Pancreas (tissue), 10 donors: Measurements from ENCODE around the gene INPP5E. TPM values are rescaled to one million over a fixed set of nuclear protein-coding genes. Genes with fewer than 3 reads are reported as not detected.

Source experiments
- ATAC-seq, 4 donors: fragments of 200-7000 bp; cut with Tn5 transposase; one replicate each; pipeline versions ENCODE4 v1.8.0 to v1.9.1; 2020; ENCODE audit warnings: mild to moderate bottlenecking in 4 of 4, moderate library complexity in 4 of 4
- DNase-seq, 6 donors: peaks; one replicate each; pipeline ENCODE4 v3.0.0-alpha.2; 2020
- FAIRE-seq: peaks from 2 replicates; lab custom pipeline; 2012; peaks lifted over from hg19 to GRCh38; lab: Jason Lieb, UNC
- H3K27ac ChIP-seq, 4 donors: fragments of 200-600 bp; sonication (generic); 1 replicate in 3 of 4; 2 replicates in 1 of 4; pipeline versions ENCODE4 v1.5.0 to v1.8.0; 2020
- H3K27me3 ChIP-seq, 4 donors: fragments of 200-600 bp; one replicate each; pipeline ENCODE4 v1.8.0; 2021
- H3K36me3 ChIP-seq, 3 donors: fragments of 200-600 bp; sonication (generic) in 1 of 3; one replicate each; pipeline versions ENCODE4 v1.5.0 to v1.8.0; 2020 to 2021
- H3K4me1 ChIP-seq, 3 donors: fragments of 200-600 bp; one replicate each; pipeline ENCODE4 v1.8.0; 2021
- H3K4me3 ChIP-seq, 4 donors: fragments of 200-600 bp; sonication (generic) in 2 of 4; one replicate each; pipeline versions ENCODE4 v1.5.0 to v1.8.0; 2020 to 2021
- H3K9me3 ChIP-seq, 4 donors: fragments of 200-600 bp; one replicate each; pipeline ENCODE4 v1.8.0; 2021
- CTCF ChIP-seq, 4 donors: fragments of 200-600 bp; sonication (generic) in 3 of 4; IDR thresholded peaks; one replicate each; pipeline versions ENCODE4 v1.5.0 to v1.8.0; 2021; ENCODE audit warnings: antibody characterized with exemption in 4 of 4
- WGBS, 2 donors: extraction: QIAGEN DNeasy Blood & Tissue Kit; methylation state at CpG; one replicate each; pipeline ENCODE4 v1.1.7; 2013; 5-methylcytosine and 5-hydroxymethylcytosine counted together
- intact Hi-C, 3 donors: fragments of 100-400 bp; cut with DNase I; formaldehyde crosslinking; loops; one replicate each; pipeline versions ENCODE4 v1.11.1 to v1.14.2; 2022
- polyA plus RNA-seq, 2 donors: library from polyadenylated mRNA; stranded (reverse); fragments of 200-250 nt; gene quantifications; one replicate each; pipeline ENCODE4 v1.2.3, GENCODE V29; 2013
- total RNA-seq, 6 donors: library from RNA; stranded (reverse); fragmentation: NEBNext Ultra II Directional in 4 of 6; extraction: Animal tissue kit (Norgen Biotek cat#: 25700) in 4 of 6; gene quantifications; one replicate each; pipeline versions ENCODE4 v1.2.1 to v1.2.4, GENCODE V29; 2021 to 2023
- donor health status: healthy with polysubstance abuse.
- donor health status: DM: no; HTN: no; CAD: no; lungs with moderate emphysema.
- donor health status: DM: no; HTN: no; CAD: no.
- donor health status: control.
- donor health status: control.
- donor health status: Bipolar disorder and iron deficiency.
- donor health status: DM: yes; HTN: yes; CAD: no.
- donor health status: DM: no; HTN: no; CAD: no.
- donor health status: DM: no; HTN: no; CAD: no.
- donor health status: DM: yes; HTN: yes; CAD: no.

Gene INPP5E
- total and polyA plus RNA-seq, 8 donors, result 3.8 to 14.9 (median 5.7) TPM

- H3K27ac ChIP-seq, result no peak overlapping the region
- peaks cover 11 to 87% (median 56%) of the 10 kb centered on the region in 3 donors for H3K36me3 ChIP-seq
- FAIRE-seq, result no peak
These were observed 32.3 kb upstream of the INPP5E start for GRCh38 chr9:136471802-136472487.

DNA sequence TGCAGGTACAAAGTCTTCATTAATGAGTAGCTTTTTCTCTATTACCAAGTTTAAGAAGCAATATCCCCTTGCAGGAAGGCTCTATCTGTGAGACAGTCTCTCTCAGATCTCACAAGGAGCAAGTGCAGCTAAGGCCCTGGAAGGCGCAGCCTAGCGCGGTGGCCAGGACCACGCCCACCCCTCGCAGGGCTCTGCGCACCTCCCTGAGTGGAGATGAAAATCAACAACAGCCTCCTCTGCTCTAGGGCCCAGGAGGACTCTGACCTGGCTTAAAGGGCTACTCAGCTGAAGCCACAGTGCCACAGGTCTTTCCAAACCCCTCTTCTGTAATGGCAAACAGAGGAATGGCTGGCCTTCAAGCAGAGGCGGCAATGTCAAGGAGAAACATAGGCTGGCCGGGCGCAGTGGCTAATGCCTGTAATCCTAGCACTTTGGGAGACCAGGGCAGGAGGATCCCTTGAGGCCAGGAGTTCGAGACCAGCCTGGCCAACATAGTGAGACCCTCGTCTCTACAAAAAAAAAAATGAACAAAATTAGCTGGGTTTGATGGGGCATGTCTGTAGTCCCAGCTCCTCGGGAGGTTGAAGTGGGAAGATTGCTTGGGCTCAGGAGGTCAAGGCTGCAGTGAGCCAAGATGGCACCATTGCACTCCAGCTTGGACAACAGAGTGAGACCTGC is 31.3 kb upstream of the INPP5E start:
- Histone ChIP-seq H3K27me3 (no peaks in the 10 kb centered on the region), H3K4me1 (no peaks in the 10 kb centered on the region), H3K27ac (no peak overlapping the region), H3K9me3 (no peaks in the 10 kb centered on the region), H3K36me3 (peaks cover 17 to 87% (median 56%) of the 10 kb centered on the region in 3 donors), H3K4me3 (no peak overlapping the region)
- WGBS, 2 donors, result 90 to 92% methylated on average over 12 of the region's 12 CpGs
- TF ChIP-seq CTCF (IDR thresholded peaks at IDR 0.05), result no peak
- ATAC-seq (no peak), FAIRE-seq (no peak), DNase-seq (no peak)
- intact Hi-C loops, result no loop called here

More at GRCh38 chr9:136471802-136472487, 32.3 kb upstream of the INPP5E start:
- ATAC-seq (no peak), DNase-seq (peak in 1 of 6 donors; percentile 39)
- Histone ChIP-seq H3K4me1 (no peaks in the 10 kb centered on the region), H3K27me3 (no peaks in the 10 kb centered on the region), H3K9me3 (no peaks in the 10 kb centered on the region), H3K4me3 (no peak overlapping the region)
- intact Hi-C loops, result no loop called here
- TF ChIP-seq CTCF (IDR thresholded peaks at IDR 0.05), result no peak
- WGBS, 2 donors, result 90 to 96% methylated on average over 19 of the region's 19 CpGs

DNA sequence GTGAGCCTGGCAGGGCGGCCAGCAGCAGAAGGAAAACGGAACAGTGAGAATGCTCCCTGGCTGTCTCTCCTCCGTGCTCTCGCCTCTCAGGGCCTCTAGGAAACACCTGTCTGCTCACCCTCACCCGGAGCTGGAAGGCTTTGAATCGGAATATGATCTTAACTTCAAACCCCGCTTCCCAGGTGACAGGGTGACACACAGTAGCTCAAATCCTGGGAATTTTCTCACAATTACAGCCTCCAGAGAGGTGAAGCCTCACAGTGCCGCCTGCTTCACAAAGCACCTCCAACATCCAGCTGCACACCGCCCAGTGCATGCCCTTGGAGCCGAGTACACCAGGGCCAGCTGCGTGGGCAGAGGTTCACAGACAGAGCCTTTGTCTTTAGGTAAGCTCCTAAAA is 30.7 kb upstream of the INPP5E start:
- no peaks in the 10 kb centered on the region for H3K4me1 ChIP-seq
- DNase-seq, result no peak
- intact Hi-C loops, result no loop called here
- TF ChIP-seq CTCF (IDR thresholded peaks at IDR 0.05), result no peak
- H3K27ac ChIP-seq, result no peak overlapping the region
- H3K36me3 ChIP-seq, result peaks cover 17 to 87% (median 59%) of the 10 kb centered on the region in 3 donors
- H3K9me3 ChIP-seq, result no peaks in the 10 kb centered on the region
- FAIRE-seq, result no peak
- H3K4me3 ChIP-seq, result no peak overlapping the region
- H3K27me3 ChIP-seq, result no peaks in the 10 kb centered on the region
- WGBS, 2 donors, result 85 to 88% methylated on average over 11 of the region's 11 CpGs
- ATAC-seq, result no peak

DNA sequence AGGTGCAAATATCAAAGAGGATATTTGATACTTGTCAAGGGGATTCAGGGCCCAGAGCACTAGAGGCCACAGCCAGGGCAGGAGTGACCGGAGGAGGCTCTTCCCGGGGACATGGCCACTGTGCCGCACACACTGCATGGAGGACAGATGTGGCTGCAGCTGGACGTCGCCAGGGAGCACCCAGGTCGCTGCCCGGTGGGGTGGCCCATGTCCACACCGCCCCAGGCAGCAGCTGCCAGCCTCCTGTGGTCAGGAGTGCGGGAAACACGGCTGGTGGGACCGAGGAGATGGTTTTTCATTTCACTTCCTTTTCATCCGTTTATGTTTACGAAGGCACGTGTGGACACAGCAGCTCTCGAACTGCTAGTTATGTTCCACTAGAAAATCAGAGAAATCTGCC is 28.1 kb upstream of the INPP5E start:
- no peak for TF ChIP-seq CTCF (IDR thresholded peaks at IDR 0.05)
- intact Hi-C loops, result no loop called here
- no peaks in the 10 kb centered on the region for H3K27me3 ChIP-seq
- H3K27ac ChIP-seq, result no peak overlapping the region
- H3K9me3 ChIP-seq, result no peaks in the 10 kb centered on the region
- FAIRE-seq, result no peak
- no peak for DNase-seq
- no peaks in the 10 kb centered on the region for H3K4me1 ChIP-seq
- H3K36me3 ChIP-seq, result peaks cover 19 to 89% (median 58%) of the 10 kb centered on the region in 3 donors
- WGBS, 2 donors, result 84 to 86% methylated on average over 15 of the region's 15 CpGs
- no peak overlapping the region for H3K4me3 ChIP-seq
- no peak for ATAC-seq

DNA sequence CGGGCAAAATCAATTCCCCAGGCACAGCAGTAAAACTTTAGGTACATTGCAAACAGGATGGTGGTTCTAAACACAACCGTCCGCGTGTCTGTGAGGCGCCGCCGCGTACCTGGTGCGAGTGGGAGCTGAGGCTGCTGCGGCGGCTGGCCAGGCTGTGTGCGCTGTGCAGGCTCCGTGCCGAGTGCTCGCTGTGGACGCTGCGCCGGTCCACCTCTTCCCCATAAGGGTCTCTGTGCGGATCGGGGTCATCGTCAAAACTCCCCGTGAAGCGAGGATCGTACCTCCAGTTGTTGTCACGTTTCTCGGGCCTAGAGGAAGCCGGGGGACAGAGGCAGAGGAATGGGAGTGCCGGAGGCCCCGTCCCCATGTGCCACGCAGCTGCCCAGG is 26.5 kb upstream of the INPP5E start:
- 96 to 97% methylated on average over 30 of the region's 30 CpGs for WGBS, 2 donors
- no peak for TF ChIP-seq CTCF (IDR thresholded peaks at IDR 0.05)
- FAIRE-seq (no peak), DNase-seq (no peak), ATAC-seq (no peak)
- Histone ChIP-seq H3K27ac (no peak overlapping the region), H3K9me3 (no peaks in the 10 kb centered on the region), H3K4me3 (no peak overlapping the region), H3K36me3 (peaks cover 19 to 90% (median 56%) of the 10 kb centered on the region in 3 donors), H3K4me1 (no peaks in the 10 kb centered on the region), H3K27me3 (no peaks in the 10 kb centered on the region)
- intact Hi-C loops, result no loop called here
